Renal pelvis (tissue), 4 donors: Measurements from ENCODE around the gene PARP1. TPM values are rescaled to one million over a fixed set of nuclear protein-coding genes. Genes with fewer than 3 reads are reported as not detected.
"Not testable (repeated sequence)": the region's sequence is repeated elsewhere in the genome, so short reads cannot be mapped to it uniquely, and the experiment has no call there.

Source experiments
- DNase-seq: peaks from one replicate; pipeline ENCODE4 v3.0.0-alpha.2; 2013
- polyA plus RNA-seq, 3 donors: library from polyadenylated mRNA; unstranded; fragments of 120-200 nt; gene quantifications; one replicate each; pipeline ENCODE4 v1.2.1, GENCODE V29; 2013; ENCODE audit not compliant: insufficient read length in 3 of 3

PARP1 gene
- polyA plus RNA-seq, 3 donors: 119 to 139 (median 127) TPM

DNA sequence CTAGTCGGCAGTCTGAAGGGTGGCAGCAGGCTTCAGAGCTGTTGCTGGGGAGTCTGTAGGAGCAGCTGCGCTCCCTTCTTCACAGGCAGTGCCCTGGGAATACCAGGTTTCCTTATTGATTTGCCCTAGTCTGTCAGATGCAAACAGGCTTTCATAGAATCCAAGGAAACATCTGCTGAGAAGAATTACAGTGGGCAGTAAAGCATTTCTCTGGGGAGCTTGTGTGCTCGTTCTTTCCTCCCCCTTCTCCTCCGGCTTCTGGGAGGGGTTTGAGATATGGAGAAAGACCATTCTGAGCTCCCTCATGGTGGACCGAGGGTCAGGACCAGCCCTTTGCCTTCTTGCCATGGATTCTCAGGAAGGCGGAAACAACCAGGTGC is 25.4 kb upstream of the PARP1 start:
- DNase-seq: no peak

DNA sequence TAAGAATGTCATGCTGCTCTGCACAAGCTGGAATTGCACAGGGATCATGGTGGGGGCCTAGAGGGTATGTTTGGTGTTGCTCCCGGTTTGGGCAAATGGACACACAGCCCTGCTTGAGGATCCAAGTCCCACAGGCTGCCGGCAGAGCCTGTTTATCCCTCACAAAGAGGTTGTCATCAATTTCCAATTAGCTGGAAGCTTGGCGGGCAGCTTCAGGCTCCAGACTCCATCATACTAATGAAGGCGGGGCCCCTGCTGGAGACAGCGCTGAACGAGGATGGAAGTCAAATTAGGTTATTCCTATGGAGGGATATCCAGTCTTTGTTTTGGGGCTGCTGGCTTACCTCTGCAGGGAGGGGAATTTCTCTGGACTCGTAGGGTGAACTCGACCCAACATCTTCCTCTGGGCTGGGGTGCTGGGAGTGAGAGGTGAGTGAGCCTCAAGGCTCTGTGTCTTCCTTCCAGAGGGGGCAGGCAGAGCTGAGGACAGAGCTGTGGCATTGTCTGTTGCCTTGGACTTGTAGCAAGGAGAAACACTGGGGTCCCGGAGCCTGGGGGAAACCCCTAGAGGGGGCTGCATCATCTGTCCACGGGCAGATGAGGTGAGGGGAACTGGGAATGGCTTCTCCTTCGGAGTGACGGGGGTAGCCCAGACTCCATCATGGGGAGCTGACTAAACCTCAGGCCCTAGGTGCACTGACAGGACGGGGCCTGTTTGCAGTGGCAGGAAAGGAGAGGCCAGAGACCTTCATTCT is 24.9 kb upstream of the PARP1 start:
- DNase-seq: no peak

DNA sequence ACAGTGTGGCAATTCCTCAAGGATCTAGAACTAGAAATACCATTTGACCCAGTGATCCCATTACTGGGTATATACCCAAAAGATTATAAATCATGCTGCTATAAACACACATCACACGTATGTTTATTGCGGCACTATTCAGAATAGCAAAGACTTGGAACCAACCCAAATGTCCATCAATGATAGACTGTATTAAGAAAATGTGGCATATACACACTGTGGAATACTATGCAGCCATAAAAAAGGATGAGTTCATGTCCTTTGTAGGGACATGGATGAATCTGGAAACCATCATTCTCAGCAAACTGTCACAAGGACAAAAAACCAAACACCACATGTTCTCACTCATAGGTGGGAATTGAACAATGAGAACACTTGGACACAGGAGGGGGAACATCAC is 24.0 kb upstream of the PARP1 start:
- DNase-seq: not testable (repeated sequence)

DNA sequence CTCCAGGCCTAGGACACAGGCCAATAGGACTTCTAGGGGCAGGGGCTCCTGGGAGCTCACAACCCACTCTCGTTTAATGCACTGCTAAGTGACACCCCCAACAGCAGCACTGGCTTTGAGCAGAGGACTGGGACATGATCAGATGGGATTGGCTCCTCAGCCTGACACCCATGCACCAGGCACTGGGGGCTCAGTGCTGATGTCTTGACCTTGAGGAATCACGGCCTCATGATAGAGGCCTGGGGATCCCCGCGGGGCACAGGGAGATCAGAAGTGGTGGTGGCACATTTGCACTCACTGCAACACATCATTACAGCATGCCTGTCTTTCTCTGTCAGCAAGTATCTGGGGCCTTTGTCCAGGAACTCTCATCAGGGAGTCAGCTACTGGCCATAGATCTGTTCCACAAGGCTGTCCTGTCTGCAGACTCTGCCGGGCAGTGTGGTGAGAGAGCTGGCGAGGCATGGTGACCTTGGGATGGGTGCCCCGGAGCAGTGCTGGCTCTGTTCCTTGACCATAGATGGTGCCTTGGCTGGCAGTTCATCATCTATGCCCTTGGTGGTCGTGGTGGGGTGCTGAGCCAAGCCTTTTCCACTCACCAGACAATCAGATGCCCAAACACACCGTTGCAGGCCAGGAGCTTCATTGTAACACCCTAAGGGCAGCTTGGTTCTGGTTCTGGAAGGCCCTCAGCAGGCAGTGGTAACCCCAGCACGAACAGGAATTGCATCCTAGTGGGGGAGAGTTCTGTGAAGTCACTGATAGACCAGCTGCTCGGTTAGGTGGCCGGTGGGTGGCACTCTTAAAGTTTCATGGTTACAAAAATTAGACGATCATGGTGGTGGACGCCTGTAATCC is 22.2 kb upstream of the PARP1 start:
- no peak for DNase-seq

GRCh38 chr1:226428791-226429461 is 21.0 kb upstream of the PARP1 start:
- peak; percentile 76 for DNase-seq

- DNase-seq: no peak
Observed at GRCh38 chr1:226428348-226428747, 20.5 kb upstream of the PARP1 start.

- DNase-seq: no peak
Observed at GRCh38 chr1:226427131-226427530, 19.2 kb upstream of the PARP1 start.

DNA sequence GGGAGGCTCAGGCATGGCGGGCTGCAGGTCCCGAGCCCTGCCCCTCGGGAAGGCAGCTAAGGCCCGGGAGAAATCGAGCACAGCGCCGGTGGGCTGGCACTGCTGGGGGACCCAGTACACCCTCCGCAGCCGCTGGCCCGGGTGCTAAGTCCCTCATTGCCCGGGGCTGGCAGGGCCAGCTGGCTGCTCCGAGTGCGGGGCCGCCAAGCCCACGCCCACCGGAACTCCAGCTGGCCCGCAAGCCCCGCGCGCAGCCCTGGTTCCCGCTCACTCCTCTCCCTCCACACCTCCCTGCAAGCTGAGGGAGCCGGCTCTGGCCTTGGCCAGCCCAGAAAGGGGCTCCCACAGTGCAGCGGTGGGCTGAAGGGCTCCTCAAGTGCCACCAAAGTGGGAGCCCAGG is 18.5 kb upstream of the PARP1 start:
- not testable (repeated sequence) for DNase-seq

DNA sequence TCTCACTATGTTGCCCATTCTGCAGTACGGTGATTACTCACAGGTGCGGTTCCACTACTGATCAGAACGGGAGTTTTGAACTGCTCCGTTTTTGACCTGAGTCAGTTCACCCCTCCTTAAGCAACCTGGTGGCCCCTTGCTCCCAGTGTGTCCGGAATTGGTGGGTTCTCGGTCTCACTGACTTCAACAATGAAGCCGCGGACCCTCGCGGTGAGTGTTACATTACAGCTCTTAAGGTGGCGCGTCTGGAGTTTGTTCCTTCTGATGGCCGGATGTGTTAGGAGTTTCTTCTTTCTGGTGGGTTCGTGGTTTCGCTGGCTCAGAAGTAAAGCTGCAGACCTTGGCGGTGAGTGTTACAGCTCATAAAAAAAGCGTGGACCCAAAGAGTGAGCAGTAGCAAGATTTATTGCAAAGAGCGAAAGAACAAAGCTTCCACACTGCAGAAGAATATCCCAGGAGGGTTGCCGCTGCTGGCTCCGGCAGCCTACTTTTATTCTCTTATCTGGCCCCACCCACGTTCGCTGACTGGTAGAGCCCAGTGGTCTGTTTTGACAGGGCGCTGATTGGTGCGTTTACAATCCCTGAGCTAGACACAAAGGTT is 17.6 kb upstream of the PARP1 start:
- no peak for DNase-seq

GRCh38 chr1:226425004-226425378 is 17.1 kb upstream of the PARP1 start:
- DNase-seq: no peak

- peak; percentile 85 for DNase-seq
Observed at GRCh38 chr1:226424221-226425003, 16.5 kb upstream of the PARP1 start.

GRCh38 chr1:226422478-226422877 is 14.6 kb upstream of the PARP1 start:
- no peak for DNase-seq

GRCh38 chr1:226420897-226421296 is 13.0 kb upstream of the PARP1 start:
- no peak for DNase-seq

- DNase-seq: no peak
Observed at GRCh38 chr1:226420328-226420727, 12.4 kb upstream of the PARP1 start.

DNA sequence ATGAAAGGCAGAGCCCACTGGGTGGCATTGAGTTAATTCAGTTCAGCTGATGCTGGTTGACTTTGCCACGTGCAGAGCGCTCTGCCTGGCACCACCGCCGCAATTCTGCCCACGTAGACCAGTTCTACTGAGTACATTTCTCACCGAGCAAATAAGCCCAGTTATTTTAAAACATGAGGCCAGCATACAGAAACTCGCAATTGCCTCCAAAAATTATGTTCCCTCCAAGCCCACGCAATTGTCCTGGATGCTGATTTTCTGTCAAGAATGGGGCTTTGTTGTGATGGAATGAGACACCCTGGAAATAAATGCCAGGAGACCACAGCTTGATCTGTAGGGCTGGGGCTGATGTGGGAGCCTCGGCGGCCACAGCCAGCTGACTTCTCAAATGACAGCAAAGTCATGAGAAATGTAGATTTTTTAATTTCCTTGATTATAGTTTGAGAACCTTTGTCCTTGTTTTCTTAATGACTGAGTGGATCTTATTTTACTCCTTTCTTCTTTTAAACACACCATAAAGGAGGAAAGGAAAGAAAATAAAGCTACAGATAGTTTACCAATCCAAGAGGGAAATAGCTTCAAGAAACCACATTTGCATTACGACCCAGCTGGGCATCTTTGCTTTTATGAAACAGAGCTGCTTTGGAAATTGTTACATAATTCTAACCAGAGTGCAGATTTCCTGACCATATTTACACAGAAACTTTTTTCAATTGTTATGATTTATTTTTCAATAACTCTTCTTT is 11.6 kb upstream of the PARP1 start:
- no peak for DNase-seq

GRCh38 chr1:226417830-226418546 is 10.1 kb upstream of the PARP1 start:
- DNase-seq: no peak

DNA sequence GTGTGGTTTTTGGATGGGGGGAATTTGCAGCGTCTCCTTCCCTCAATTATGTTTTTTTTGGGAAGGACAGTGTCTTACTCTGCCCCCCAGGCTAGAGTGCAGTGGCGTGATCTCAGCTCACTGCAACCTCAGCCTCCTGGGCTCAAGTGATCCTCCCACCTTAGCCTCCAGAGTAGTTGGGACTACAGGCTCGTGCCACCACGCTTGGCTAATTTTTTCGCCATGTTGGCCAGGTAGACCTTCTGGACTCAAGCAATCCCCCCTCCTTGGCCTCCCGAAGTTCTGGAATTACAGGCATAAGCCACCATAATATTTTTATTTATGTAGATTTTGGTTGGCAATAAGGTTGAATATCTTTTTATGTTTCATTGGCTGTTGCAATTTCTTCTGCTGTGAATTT is 9.5 kb upstream of the PARP1 start:
- no peak for DNase-seq

DNA sequence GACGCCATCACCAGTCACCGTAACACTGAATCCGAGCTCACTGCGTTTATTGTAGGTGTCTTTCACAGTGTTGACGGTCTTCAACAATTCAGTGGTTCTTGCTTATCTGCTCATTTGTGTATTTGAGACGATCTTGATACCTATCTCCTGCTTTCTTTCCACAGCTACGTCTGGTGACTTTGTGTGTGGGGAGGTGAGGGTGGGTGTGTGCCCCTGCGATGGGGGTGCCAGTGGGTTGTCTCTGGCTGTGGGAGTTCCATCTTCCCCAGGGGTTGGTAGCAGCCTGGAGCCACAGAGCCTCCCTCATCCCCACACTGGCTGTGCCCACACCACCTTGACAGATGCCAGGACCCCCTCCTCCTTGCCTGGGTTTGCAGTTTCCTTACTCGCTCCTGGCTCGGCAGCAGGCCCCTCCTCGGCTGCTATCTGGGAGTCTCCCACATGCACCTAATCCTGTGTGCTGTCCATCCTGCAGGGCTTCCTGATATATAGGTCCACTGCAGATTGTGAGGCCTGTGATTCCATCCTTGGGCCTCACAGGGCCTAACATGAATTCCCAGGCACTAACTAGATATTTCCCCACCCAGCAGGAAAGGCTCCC is 6.3 kb upstream of the PARP1 start:
- DNase-seq: no peak

DNA sequence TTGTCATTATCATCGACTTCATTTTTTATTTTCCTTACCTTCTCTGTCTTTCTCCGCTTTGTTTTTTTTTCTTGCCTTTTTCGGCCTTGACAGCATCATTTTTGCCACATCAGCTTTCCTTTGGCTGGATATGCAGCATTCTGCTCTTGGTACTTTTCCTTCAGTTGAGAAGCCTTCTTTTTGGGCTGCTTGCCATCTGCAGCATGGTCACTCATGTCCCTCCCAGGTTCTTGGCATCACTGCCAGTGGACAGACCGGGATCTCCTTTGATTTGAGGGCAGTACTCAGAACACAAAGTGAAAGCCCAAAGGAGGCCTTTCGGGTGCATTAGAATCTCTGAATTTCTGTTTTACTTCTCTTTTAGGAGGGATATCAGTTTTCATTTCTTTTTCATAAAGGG is 3.7 kb upstream of the PARP1 start:
- DNase-seq: no peak

DNA sequence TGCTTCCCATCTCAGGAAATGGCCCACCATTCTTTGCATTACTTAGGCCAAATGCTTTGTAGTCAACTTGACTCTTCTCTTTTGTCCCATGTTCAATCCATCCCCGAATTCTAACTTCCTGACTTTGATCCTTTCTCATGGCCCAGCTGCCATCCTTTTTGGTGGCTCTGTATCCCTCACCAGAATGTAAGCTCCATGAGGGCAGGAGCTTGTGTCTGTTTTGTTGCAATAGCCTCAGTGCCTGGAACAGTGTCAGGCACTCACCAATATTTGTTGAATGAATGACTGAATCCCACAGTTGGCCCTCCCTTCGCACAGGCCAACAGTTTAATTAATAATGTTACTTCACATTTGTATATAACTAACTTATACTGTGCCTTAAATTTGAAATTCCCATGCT is 3.1 kb upstream of the PARP1 start:
- no peak for DNase-seq
